Measurements from ENCODE around the gene DOCK1.

DOCK1 gene

GRCh38 chr10:126906704-126907422 is 1.6 kb downstream of the DOCK1 start:
- Histone ChIP-seq H3K4me1 (ENCODE audit: control insufficient read depth in 1 of 2, insufficient read depth in 2 of 2, low read length in 2 of 2) (peaks cover 13 to 26% of the 10 kb centered on the region in 2 experiments), H3K27me3 (ENCODE audit: insufficient read depth, low read length) (no peaks in the 10 kb centered on the region), H3K9me3 (ENCODE audit: insufficient read depth, low read depth, low read length) (peaks cover 2% of the 10 kb centered on the region), H4K8ac (ENCODE audit: low read depth, low read length) (peak overlapping the region; percentile 67), H3K4ac (ENCODE audit: low read depth, low read length) (peak overlapping the region; percentile 88), H2BK12ac (ENCODE audit: low read length) (peak overlapping the region; percentile 55), H3K18ac (ENCODE audit: low read length) (peak overlapping the region; percentile 93), H4K12ac (ENCODE audit: low read depth, low read length) (peak overlapping the region; percentile 73), H3K27ac (ENCODE audit: low read depth, low read length) (no peak overlapping the region), H3K23ac (ENCODE audit: low read length) (no peak overlapping the region), H2BK5ac (ENCODE audit: low read depth, low read length, poor library complexity) (peak overlapping the region; percentile 32), H3K4me2 (ENCODE audit: low read length) (peak overlapping the region; percentile 96), H2AFZ (ENCODE audit: insufficient read depth, low read length, poor library complexity) (no peak overlapping the region), H4K91ac (ENCODE audit: low read depth, low read length) (peak overlapping the region; percentile 94), H3K79me2 (ENCODE audit: control insufficient read depth, insufficient read depth, low read length, poor library complexity) (peaks cover 30% of the 10 kb centered on the region), H2AK5ac (ENCODE audit: low read length) (peak overlapping the region; percentile 88), H3K4me3 (ENCODE audit: low read depth, low read length) (peak overlapping the region; percentile 35), H2BK120ac (ENCODE audit: insufficient read depth, low read length, poor library complexity) (peak overlapping the region; percentile 67), H3K79me1 (ENCODE audit: low read length) (peaks cover 18% of the 10 kb centered on the region), H3K36me3 (ENCODE audit: control insufficient read depth in 1 of 2, insufficient read depth in 2 of 2, low read length in 2 of 2) (peaks cover 7 to 11% of the 10 kb centered on the region in 2 experiments), H3K9ac (ENCODE audit: low read length) (no peak overlapping the region), H3K14ac (ENCODE audit: low read length) (peak overlapping the region; percentile 45)
- no CpG with 5 or more reads among the region's 14 CpGs for WGBS (ENCODE audit: extremely low coverage, insufficient coverage, insufficient read length)
- peak in 1 of 2 donors; percentile 29 for DNase-seq

- H3K27me3 ChIP-seq (ENCODE audit: insufficient read depth, low read length) = no peaks in the 10 kb centered on the region
- no peak overlapping the region for H3K23ac ChIP-seq (ENCODE audit: low read length)
- H3K27ac ChIP-seq (ENCODE audit: low read depth, low read length) = no peak overlapping the region
- H3K36me3 ChIP-seq (ENCODE audit: control insufficient read depth in 1 of 2, insufficient read depth in 2 of 2, low read length in 2 of 2) = peaks cover 7 to 11% of the 10 kb centered on the region in 2 experiments
- peak overlapping the region; percentile 35 for H3K4me3 ChIP-seq (ENCODE audit: low read depth, low read length)
- peaks cover 10 to 21% of the 10 kb centered on the region in 2 experiments for H3K4me1 ChIP-seq (ENCODE audit: control insufficient read depth in 1 of 2, insufficient read depth in 2 of 2, low read length in 2 of 2)
- peaks cover 18% of the 10 kb centered on the region for H3K79me1 ChIP-seq (ENCODE audit: low read length)
- H3K79me2 ChIP-seq (ENCODE audit: control insufficient read depth, insufficient read depth, low read length, poor library complexity) = peaks cover 30% of the 10 kb centered on the region
- no peak overlapping the region for H2AK5ac ChIP-seq (ENCODE audit: low read length)
- H2BK12ac ChIP-seq (ENCODE audit: low read length) = no peak overlapping the region
- no peak overlapping the region for H2BK120ac ChIP-seq (ENCODE audit: insufficient read depth, low read length, poor library complexity)
- no peak for DNase-seq
- WGBS (ENCODE audit: extremely low coverage, insufficient coverage, insufficient read length) = 100% methylated on average over 1 of the region's 9 CpGs
- no peak overlapping the region for H4K12ac ChIP-seq (ENCODE audit: low read depth, low read length)
- H2AFZ ChIP-seq (ENCODE audit: insufficient read depth, low read length, poor library complexity) = no peak overlapping the region
- H3K18ac ChIP-seq (ENCODE audit: low read length) = no peak overlapping the region
- no peak overlapping the region for H4K8ac ChIP-seq (ENCODE audit: low read depth, low read length)
- no peak overlapping the region for H2BK5ac ChIP-seq (ENCODE audit: low read depth, low read length, poor library complexity)
- H3K4ac ChIP-seq (ENCODE audit: low read depth, low read length) = peak overlapping the region; percentile 88
- no peak overlapping the region for H3K9ac ChIP-seq (ENCODE audit: low read length)
- peaks cover 2% of the 10 kb centered on the region for H3K9me3 ChIP-seq (ENCODE audit: insufficient read depth, low read depth, low read length)
- H3K14ac ChIP-seq (ENCODE audit: low read length) = no peak overlapping the region
- no peak overlapping the region for H3K4me2 ChIP-seq (ENCODE audit: low read length)
- H4K91ac ChIP-seq (ENCODE audit: low read depth, low read length) = no peak overlapping the region
These were observed 2.3 kb downstream of the DOCK1 start for GRCh38 chr10:126907423-126907970.

GRCh38 chr10:126908225-126908624 is 3.0 kb downstream of the DOCK1 start:
- H3K9me3 ChIP-seq (ENCODE audit: insufficient read depth, low read depth, low read length) = peaks cover 2% of the 10 kb centered on the region
- H3K4me2 ChIP-seq (ENCODE audit: low read length) = no peak overlapping the region
- H3K4me3 ChIP-seq (ENCODE audit: low read depth, low read length) = no peak overlapping the region
- H3K4ac ChIP-seq (ENCODE audit: low read depth, low read length) = peak overlapping the region; percentile 29
- peaks cover 7 to 11% of the 10 kb centered on the region in 2 experiments for H3K36me3 ChIP-seq (ENCODE audit: control insufficient read depth in 1 of 2, insufficient read depth in 2 of 2, low read length in 2 of 2)
- no peak overlapping the region for H3K23ac ChIP-seq (ENCODE audit: low read length)
- no peak overlapping the region for H3K27ac ChIP-seq (ENCODE audit: low read depth, low read length)
- H3K14ac ChIP-seq (ENCODE audit: low read length) = no peak overlapping the region
- no peak overlapping the region for H2BK12ac ChIP-seq (ENCODE audit: low read length)
- peaks cover 18% of the 10 kb centered on the region for H3K79me1 ChIP-seq (ENCODE audit: low read length)
- no peaks in the 10 kb centered on the region for H3K27me3 ChIP-seq (ENCODE audit: insufficient read depth, low read length)
- no peak overlapping the region for H2AK5ac ChIP-seq (ENCODE audit: low read length)
- no CpG with 5 or more reads among the region's 5 CpGs for WGBS (ENCODE audit: extremely low coverage, insufficient coverage, insufficient read length)
- no peak overlapping the region for H4K12ac ChIP-seq (ENCODE audit: low read depth, low read length)
- H3K18ac ChIP-seq (ENCODE audit: low read length) = no peak overlapping the region
- no peak overlapping the region for H2AFZ ChIP-seq (ENCODE audit: insufficient read depth, low read length, poor library complexity)
- H3K4me1 ChIP-seq (ENCODE audit: control insufficient read depth in 1 of 2, insufficient read depth in 2 of 2, low read length in 2 of 2) = peaks cover 10 to 21% of the 10 kb centered on the region in 2 experiments
- H3K79me2 ChIP-seq (ENCODE audit: control insufficient read depth, insufficient read depth, low read length, poor library complexity) = peaks cover 30% of the 10 kb centered on the region
- no peak overlapping the region for H3K9ac ChIP-seq (ENCODE audit: low read length)
- no peak overlapping the region for H2BK120ac ChIP-seq (ENCODE audit: insufficient read depth, low read length, poor library complexity)
- no peak overlapping the region for H4K91ac ChIP-seq (ENCODE audit: low read depth, low read length)
- H2BK5ac ChIP-seq (ENCODE audit: low read depth, low read length, poor library complexity) = no peak overlapping the region
- H4K8ac ChIP-seq (ENCODE audit: low read depth, low read length) = no peak overlapping the region
- DNase-seq = no peak

GRCh38 chr10:126908729-126909128 is 3.5 kb downstream of the DOCK1 start:
- H3K79me1 ChIP-seq (ENCODE audit: low read length) = peaks cover 18% of the 10 kb centered on the region
- H2AK5ac ChIP-seq (ENCODE audit: low read length) = no peak overlapping the region
- H3K14ac ChIP-seq (ENCODE audit: low read length) = no peak overlapping the region
- H3K79me2 ChIP-seq (ENCODE audit: control insufficient read depth, insufficient read depth, low read length, poor library complexity) = peaks cover 30% of the 10 kb centered on the region
- no peak for DNase-seq
- H2BK120ac ChIP-seq (ENCODE audit: insufficient read depth, low read length, poor library complexity) = no peak overlapping the region
- H3K9ac ChIP-seq (ENCODE audit: low read length) = no peak overlapping the region
- peaks cover 2% of the 10 kb centered on the region for H3K9me3 ChIP-seq (ENCODE audit: insufficient read depth, low read depth, low read length)
- no peak overlapping the region for H2AFZ ChIP-seq (ENCODE audit: insufficient read depth, low read length, poor library complexity)
- H3K36me3 ChIP-seq (ENCODE audit: control insufficient read depth in 1 of 2, insufficient read depth in 2 of 2, low read length in 2 of 2) = peaks cover 7 to 11% of the 10 kb centered on the region in 2 experiments
- no peak overlapping the region for H3K27ac ChIP-seq (ENCODE audit: low read depth, low read length)
- H3K23ac ChIP-seq (ENCODE audit: low read length) = no peak overlapping the region
- WGBS (ENCODE audit: extremely low coverage, insufficient coverage, insufficient read length) = no CpG with 5 or more reads among the region's 7 CpGs
- no peaks in the 10 kb centered on the region for H3K27me3 ChIP-seq (ENCODE audit: insufficient read depth, low read length)
- no peak overlapping the region for H4K12ac ChIP-seq (ENCODE audit: low read depth, low read length)
- no peak overlapping the region for H2BK5ac ChIP-seq (ENCODE audit: low read depth, low read length, poor library complexity)
- peaks cover 10 to 21% of the 10 kb centered on the region in 2 experiments for H3K4me1 ChIP-seq (ENCODE audit: control insufficient read depth in 1 of 2, insufficient read depth in 2 of 2, low read length in 2 of 2)
- H3K18ac ChIP-seq (ENCODE audit: low read length) = peak overlapping the region; percentile 30
- no peak overlapping the region for H3K4me3 ChIP-seq (ENCODE audit: low read depth, low read length)
- no peak overlapping the region for H2BK12ac ChIP-seq (ENCODE audit: low read length)
- H3K4ac ChIP-seq (ENCODE audit: low read depth, low read length) = peak overlapping the region; percentile 60
- H4K91ac ChIP-seq (ENCODE audit: low read depth, low read length) = no peak overlapping the region
- no peak overlapping the region for H4K8ac ChIP-seq (ENCODE audit: low read depth, low read length)
- H3K4me2 ChIP-seq (ENCODE audit: low read length) = no peak overlapping the region

Data from trophoblast cell (in vitro differentiated cells and primary cell).